HG03095 (cell line): ENCODE measurements around the gene RCOR2.
"Not testable (repeated sequence)": the region's sequence is repeated elsewhere in the genome, so short reads cannot be mapped to it uniquely, and the experiment has no call there.

Source experiments
- ATAC-seq: cut with Tn5 transposase; IDR thresholded peaks from one replicate; pipeline ENCODE4 v1.9.1; 2021; ENCODE audit warnings: moderate library complexity; ENCODE audit not compliant: unreplicated experiment

Gene RCOR2

DNA sequence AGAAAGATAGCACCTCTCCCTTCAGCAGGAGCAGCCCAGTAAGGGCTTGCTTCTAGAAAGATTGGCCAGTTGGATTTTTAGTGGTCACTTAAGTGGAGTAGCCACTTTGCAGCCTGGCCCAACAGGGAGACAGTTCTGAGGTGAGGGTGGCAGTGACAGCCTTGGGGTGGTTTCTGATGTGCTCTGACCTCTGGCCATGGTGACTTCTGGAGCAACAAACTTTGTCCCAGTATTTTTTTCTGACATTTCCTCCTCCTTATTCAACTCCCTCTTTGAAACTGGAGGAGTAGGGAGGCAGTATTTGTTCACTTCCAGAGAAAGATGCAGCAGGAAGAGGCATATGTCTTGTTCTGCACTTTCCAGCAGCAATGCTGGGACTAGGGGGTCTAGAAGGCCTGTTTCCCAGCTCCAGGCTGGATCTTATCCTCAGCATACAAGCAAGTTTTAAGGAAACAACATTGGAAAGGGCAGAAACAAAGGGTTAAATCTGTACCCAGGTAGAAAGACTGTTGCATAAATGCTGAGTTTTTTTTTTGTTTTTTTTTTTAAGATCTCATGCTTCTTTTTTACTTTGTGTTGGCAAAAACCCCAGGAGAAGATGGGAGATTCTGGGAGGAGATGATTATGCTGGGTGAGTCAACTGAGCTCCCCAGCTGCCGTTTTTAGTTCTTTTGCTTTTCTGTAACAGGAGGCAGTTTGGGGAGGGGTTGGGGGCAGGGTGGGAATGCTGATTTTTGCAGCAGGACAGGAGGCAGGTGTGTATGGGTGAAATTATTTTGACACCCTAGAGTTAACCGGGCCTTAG lies 37.2 kb downstream of the RCOR2 start:
- no peak for ATAC-seq

DNA sequence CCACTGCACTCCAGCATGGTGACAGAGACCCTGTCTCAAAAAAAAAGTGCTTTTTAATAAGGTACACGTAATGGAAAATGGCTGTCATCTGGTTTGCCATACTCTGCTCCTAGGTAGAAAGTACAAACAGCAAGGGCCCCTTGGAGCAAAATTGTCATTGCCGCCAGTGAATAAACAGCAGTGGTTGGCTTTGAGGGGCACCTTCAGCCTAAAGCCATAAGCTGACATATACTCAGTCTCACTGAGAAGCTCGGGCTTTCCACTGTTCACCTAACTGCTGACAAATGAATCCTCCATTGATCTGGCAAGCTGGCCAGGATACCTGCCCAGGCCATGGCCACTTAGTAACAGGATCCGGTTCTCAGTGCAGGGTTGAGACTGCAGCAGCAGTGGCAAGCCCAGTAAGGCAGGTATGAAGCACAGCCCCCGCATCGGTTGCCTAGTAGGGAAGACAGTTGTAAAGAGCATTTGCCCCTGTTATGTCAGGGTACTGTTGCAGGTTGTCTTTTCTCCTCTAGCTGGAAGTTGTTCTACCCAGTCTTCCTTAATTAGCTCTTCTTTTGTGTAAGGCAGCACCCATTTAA lies 39.2 kb downstream of the RCOR2 start:
- no peak for ATAC-seq

DNA sequence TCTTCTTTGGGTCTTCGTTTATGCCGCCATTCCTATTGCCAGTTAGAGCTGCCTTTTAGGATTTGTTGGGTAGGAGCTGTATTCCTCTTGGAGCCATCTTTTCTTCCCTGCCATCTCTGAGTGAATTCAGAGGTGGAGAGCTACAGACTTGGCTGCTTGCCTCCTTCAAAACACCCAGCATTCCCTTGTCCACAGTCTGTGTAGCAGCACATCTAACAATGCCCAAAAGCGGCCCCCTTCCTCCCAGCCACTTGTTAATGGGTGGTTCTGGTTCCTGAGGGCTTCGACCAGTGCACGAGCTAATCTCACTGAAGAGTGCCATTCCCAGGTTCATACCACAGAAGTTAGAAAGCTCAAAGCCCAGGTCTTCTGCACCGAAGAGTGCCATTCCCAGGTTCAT lies 40.3 kb downstream of the RCOR2 start:
- no peak for ATAC-seq

DNA sequence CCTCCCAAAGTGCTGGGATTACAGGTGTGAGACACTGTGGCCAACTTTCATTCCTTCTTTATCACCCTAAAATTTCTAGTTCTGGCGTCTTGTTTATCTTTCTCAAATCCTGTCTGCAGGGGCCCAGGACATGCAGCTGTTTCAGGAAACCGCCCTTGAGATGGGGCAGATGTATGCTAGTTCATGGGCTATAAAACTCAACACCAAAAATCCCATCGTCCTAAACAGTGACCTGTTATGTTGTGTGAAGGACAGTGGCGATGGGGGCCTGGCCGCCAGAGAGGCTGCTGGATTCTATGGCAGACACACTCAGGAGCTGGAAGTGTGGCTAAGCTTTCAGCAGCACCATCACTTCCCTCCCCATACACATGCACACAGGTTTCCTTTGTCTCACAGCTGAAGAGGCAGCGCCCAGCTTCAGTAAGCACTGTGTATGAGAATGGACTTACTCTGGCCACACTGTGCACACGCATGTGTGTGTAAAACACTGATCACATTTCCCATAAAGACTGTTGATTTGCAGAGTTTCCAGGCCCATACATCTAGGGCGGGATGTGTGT lies 41.4 kb downstream of the RCOR2 start:
- no peak for ATAC-seq

DNA sequence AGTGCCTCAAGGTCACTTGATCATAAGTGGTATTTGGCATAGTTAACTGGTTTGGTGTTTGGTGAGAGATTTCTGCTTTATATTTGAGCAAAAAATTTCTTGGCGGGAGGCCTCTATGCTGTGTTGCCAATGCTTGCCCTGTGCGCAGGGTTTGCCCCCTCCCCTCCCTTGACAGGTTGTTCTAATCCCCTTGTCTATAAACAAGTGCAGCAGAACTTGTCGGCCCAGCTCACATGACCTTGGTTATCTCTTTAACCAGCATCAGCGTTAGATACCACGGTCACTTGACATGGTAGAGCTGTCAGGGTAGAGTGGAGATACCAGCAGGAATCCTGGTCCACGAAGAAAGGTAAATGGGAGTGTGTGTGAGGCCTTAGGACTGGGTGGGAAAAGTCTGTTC lies 42.5 kb downstream of the RCOR2 start:
- no peak for ATAC-seq

DNA sequence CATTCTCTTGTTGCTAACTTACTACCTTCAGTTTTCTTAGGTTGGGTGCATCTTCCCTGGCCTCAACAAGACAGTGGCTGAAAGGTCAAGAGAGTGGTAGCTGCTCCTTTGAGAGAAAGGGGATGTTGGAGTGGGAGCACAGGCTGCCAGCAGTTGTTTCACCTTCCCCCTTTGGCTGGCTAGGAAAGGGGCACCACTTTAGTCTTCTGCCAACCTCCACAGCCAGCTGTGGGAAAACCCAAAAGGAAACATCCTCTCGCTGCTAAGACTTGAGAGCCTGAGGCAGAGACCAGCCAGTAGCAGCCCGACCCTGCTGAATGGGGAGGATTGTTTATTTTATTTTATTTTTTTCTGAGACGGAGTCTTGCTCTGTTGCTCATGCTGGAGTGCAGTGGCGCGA lies 43.7 kb downstream of the RCOR2 start:
- ATAC-seq = no peak

DNA sequence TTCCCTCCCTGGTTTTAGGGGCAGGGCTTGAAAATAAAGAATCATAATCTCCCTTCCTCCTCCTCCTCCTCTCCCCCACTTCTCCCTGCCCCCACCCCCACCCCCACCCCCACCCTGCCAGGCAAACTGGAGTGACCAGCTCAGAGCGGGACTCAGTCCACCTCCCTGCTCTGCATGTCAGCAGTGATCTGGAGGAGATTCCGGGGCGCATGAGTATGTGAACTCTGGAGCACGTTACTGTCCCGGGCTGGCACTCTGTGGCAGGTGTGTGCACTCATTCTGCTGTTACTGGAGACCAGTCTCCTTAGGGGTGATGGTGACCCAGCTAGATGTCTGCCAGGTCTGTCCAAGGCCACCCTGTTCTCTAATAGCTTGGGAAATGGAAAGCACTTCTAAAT lies 44.2 kb downstream of the RCOR2 start:
- no peak for ATAC-seq

DNA sequence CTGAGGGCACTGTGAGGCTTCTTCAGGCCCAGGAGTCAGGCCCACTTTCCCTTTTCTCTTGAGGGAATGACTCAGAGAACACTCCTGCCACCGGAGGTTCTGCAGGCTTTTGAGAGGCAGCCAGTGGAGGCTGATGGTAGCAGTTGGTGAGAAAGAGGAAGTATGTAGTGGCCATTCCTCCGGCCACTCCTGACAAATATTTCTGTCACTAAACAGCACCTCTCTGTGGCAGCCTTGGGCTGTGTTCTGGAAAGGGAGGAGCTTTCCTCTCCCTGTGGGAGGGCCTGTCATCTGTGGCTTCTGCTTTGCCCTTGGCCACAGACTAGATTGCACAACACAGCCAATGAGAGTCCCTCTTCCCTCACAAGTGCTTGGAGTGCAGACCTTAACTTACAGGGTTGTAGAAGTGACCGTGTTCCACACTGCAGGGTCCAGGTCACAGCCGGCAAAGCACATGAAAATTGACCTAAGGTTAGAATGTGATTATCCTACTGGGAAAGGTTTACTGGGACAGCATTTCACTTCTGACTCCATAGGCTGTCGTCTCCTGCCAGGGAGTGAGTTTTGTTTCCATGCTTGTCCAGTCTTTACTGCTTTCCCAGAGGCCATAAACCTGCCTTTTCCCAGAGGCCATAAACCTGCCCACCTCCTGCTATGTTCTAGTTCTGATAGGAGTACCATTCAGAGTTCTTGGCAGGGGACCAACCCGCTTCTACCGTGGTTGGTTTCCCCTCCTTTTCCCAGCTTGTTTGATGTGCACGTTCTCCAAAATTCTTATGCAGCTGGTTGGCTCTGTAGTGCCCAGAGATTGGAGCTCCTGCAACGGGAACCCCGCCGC lies 44.8 kb downstream of the RCOR2 start:
- ATAC-seq = peak; percentile 87

DNA sequence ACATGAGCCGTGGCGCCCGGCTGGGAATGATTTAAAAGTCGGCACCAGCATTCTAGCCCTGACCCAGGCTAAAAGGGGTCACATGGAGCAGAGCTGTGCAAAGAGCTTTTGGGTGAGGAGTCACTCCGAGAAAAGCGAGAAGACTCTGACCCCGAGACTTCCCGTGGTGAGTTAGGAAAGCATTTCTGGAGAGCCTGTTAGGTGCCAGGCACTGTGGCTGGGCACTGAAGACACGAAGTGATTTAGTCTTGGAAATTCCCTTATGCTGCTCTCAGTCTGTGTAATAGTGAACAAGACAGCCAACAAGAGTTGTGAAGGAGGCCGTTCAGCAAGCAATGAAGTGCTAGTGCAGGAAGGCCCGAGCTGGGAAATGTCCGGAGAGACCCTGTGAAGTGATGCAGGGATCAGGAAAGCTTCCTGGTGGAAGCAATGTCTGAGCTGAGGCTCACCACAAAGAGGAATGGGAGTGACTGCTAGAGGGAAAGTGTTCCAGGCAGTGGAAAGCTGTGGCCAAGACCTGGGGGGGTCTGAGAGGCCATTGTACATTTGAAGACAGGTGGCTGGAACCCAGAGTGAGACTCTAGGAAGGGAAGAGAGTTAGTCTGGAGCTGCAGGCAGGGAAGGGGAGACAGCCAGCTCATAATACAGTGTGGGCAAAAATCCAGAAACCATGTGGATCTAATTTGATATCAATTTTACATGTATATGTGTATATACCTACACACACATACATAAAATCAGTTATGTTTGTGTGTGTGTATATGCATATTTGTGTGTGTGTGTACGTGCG lies 46.4 kb downstream of the RCOR2 start:
- no peak for ATAC-seq

DNA sequence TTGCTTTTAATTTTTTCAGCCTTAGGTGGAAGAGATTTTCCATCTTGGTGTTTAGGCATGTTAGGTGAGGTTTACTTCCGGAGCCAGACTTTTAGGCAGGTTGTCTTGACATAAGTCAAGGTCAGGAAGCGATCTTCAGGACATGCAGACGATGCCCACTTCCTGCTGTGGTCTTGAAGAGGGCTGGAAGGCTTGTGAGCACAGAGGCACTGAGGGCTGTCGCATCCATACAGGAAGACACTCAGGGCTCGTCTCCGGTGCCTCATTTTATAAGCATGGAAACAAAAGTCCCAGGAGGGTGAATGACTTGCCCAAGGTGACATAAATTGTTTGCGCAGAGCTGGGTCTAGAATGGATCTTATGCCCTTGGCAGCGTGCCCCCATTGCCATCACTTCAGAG lies 47.3 kb downstream of the RCOR2 start:
- no peak for ATAC-seq

DNA sequence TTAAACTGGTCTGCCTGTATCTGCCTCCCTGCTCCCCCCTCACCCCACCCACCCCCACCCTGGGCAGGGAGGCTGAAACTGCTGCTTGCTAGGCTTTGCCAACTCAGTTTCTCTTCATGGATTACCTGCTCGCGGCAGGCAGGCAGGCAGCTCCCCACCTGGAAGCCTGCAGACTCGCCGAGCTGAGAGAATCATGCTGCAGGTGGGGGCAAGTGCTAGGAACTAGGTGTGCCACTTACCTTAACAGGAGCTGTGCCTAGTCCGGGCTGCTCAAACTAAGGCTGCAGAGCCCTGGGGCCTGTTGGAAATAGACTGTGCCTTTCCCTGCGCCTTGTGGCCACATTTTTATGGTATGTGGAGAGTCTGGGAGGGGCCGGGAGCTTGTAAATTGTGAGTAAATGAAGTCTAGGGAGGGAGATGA lies 47.8 kb downstream of the RCOR2 start:
- no peak for ATAC-seq

DNA sequence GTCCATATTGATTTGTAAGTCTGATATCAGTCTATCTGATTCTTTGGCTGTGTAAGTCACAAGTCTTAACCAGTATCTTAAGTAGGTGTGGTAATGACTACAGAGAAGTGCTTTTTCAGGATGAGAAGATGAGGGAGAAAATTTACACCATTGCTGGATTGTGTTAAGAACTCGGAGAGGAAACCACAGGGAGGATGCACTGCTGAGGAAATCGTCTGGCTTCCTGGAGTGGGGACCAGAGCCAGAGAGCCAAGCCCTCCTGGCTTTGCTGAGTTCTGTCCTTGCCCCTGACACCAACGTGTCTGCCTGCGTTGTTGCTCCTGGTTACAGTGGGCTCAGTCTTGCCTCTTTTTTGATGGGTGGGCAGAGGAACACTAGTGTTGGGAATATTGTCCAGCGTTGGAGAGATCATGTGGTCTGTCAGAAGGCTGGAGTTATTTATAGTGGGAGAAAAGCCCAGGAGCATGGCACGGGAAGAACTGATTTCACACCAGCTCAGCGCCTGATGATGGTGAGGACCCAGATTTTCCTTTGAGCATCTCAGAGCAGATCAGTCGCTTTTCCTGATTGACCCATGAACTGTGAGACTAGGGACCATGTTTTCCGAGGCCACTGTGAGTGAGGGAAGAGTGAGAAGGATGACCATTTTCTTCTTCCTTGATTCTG lies 48.4 kb downstream of the RCOR2 start:
- ATAC-seq = no peak

DNA sequence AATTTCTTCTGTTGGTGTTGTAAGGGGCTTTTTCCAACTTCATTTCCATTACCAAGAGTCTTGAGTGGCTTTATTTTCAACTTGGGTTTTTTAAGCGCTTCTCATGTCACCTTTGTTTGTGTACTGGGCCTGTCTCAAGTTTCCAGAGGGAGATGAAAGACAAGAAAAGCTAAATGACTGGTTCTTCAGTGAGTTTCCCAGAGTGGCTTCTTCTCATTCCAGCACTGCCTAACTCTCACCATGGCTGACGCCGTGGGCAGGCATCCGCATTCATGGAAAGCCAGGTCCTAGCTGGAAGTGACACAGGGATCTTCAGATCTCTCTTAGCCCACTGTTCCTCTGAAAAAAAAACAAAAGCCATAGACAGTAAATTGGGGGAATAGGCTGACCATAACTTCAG lies 49.5 kb downstream of the RCOR2 start:
- ATAC-seq = no peak

DNA sequence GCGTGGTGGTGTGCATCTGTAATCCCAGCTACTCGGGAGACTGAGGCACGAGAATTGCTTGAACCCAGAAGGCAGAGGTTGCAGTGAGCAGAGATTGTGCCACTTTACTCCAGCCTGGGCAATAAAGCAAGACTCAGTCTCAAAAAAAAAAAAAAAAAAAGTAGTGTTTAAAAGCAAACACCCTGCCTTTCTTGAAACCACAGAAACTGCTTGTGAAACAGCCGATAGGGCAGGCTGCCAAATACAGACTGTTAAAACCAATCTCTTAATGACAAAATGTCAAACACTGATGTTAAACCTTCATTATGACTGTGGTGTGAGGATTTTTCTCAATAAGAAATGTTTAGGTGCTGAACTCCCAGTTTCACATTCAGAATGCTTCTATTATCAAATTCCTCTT lies 50.8 kb downstream of the RCOR2 start:
- peak; percentile 44 for ATAC-seq

DNA sequence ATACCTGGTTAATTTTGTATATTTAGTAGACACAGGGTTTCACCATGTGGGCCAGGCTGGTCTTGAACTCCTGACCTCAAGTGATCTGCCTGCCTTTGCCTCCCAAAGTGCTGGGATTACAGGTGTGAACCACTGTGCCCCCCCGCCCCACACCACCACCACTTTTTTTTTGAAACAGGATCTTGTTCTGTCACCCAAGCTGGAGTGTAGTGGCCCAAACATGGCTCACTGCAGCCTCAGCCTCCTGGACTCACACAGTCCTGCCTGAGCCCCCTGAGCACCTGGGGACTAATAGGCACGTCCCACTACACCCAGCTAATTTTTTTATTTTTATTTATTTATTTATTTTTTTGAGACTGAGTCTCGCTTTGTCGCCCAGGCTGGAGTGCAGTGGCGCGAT lies 53.3 kb downstream of the RCOR2 start:
- not testable (repeated sequence) for ATAC-seq

DNA sequence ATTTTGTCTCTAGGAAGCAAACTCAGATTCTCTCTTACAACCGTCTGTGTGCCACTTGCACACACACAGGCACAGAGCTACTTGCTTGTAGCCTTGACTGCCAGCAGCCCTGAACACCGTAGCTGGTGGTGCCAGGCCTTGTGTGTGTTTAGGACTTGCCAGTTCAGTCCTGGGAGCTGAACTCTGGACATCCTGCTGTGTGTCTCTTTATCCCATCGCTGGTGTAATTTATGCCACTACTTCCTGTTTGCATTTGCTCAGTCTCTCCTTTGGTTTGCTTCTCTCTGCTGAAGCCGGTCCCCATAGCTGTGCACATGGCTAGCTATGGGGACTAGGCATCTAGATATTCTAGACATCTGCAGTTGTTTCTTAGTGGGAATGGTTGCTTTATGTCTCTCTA lies 54.0 kb downstream of the RCOR2 start:
- ATAC-seq = no peak
